Astrocyte (in vitro differentiated cells and primary cell): ENCODE results near the gene LDLRAD4. TPM values are rescaled to one million over a fixed set of nuclear protein-coding genes. Genes with fewer than 3 reads are reported as not detected.

ENCODE experiments used
- DNase-seq: peaks from one replicate; pipeline ENCODE4 v3.0.0-alpha.2; 2010; ENCODE audit warnings: low read depth
- FAIRE-seq: peaks from 2 replicates; lab custom pipeline; 2011; peaks lifted over from hg19 to GRCh38; lab: Jason Lieb, UNC
- H2AFZ ChIP-seq: 2 replicates; pipeline ENCODE4 v1.6.0; 2012; ENCODE audit warnings: low read depth, low read length, inconsistent platforms
- H3K27ac ChIP-seq: 2 replicates; pipeline ENCODE4 v1.5.1; 2011; ENCODE audit warnings: low read depth, low read length, inconsistent platforms
- H3K27me3 ChIP-seq: 2 replicates; pipeline ENCODE4 v1.6.0; 2011; ENCODE audit warnings: low read length, inconsistent platforms; ENCODE audit not compliant: insufficient read depth
- H3K36me3 ChIP-seq: 2 replicates; pipeline ENCODE4 v1.5.1; 2011; ENCODE audit warnings: low read length, inconsistent platforms; ENCODE audit not compliant: insufficient read depth
- H3K4me1 ChIP-seq: 2 replicates; pipeline ENCODE4 v1.5.1; 2011; ENCODE audit warnings: low read length, inconsistent platforms; ENCODE audit not compliant: insufficient read depth
- H3K4me2 ChIP-seq: 2 replicates; pipeline ENCODE4 v1.6.0; 2012; ENCODE audit warnings: low read length, inconsistent platforms
- H3K4me3 ChIP-seq: 2 replicates; pipeline ENCODE4 v1.5.1; 2011; ENCODE audit warnings: low read depth, mild to moderate bottlenecking, low read length, inconsistent platforms; ENCODE audit not compliant: insufficient read depth
- H3K79me2 ChIP-seq: 2 replicates; pipeline ENCODE4 v1.6.0; 2012; ENCODE audit warnings: mild to moderate bottlenecking, low read length, inconsistent platforms; ENCODE audit not compliant: insufficient read depth
- H3K9ac ChIP-seq: 2 replicates; pipeline ENCODE4 v1.6.0; 2012; ENCODE audit warnings: mild to moderate bottlenecking, low read length, inconsistent platforms
- H3K9me3 ChIP-seq: 2 replicates; pipeline ENCODE4 v1.5.1; 2012; ENCODE audit warnings: low read depth, mild to moderate bottlenecking, low read length, inconsistent platforms; ENCODE audit not compliant: insufficient read depth
- H4K20me1 ChIP-seq: 2 replicates; pipeline ENCODE4 v1.6.0; 2012; ENCODE audit warnings: low read length, inconsistent platforms; ENCODE audit not compliant: insufficient read depth
- H3K27ac Mint-ChIP-seq: one replicate; pipeline ENCODE4 v1.8.0; 2021; ENCODE audit warnings: mild to moderate bottlenecking, mixed read lengths; ENCODE audit not compliant: unreplicated experiment
- H3K27me3 Mint-ChIP-seq: one replicate; pipeline ENCODE4 v1.8.0; 2021; ENCODE audit warnings: low read depth, mixed read lengths; ENCODE audit not compliant: unreplicated experiment
- H3K36me3 Mint-ChIP-seq: one replicate; pipeline ENCODE4 v1.8.0; 2021; ENCODE audit warnings: low read depth, mixed read lengths; ENCODE audit not compliant: unreplicated experiment
- H3K4me1 Mint-ChIP-seq: one replicate; pipeline ENCODE4 v1.8.0; 2021; ENCODE audit warnings: low read depth, mixed read lengths; ENCODE audit not compliant: unreplicated experiment
- H3K4me3 Mint-ChIP-seq: one replicate; pipeline ENCODE4 v1.8.0; 2021; ENCODE audit warnings: mild to moderate bottlenecking, moderate library complexity, mixed read lengths; ENCODE audit not compliant: unreplicated experiment
- H3K9me3 Mint-ChIP-seq: one replicate; pipeline ENCODE4 v1.8.0; 2021; ENCODE audit warnings: mild to moderate bottlenecking, mixed read lengths; ENCODE audit not compliant: unreplicated experiment
- EZH2 ChIP-seq: IDR thresholded peaks from 2 replicates; pipeline ENCODE4 v1.6.1; 2012; ENCODE audit warnings: mild to moderate bottlenecking, low read length, inconsistent platforms; ENCODE audit not compliant: insufficient read depth
- total RNA-seq: library from RNA; stranded (reverse); gene quantifications from 2 replicates; pipeline ENCODE4 v1.2.1, GENCODE V29; 2021
- TF ChIP-seq, protein P1 (sequence below): IDR thresholded peaks from 2 replicates; pipeline ENCODE4 v1.5.1; 2011; ENCODE audit warnings: low read depth, mild to moderate bottlenecking, inconsistent platforms, low read length, moderate library complexity; ENCODE audit not compliant: insufficient read depth

Gene LDLRAD4
- total RNA-seq, 1 donor from 2014 or later: 26.0 TPM

DNA sequence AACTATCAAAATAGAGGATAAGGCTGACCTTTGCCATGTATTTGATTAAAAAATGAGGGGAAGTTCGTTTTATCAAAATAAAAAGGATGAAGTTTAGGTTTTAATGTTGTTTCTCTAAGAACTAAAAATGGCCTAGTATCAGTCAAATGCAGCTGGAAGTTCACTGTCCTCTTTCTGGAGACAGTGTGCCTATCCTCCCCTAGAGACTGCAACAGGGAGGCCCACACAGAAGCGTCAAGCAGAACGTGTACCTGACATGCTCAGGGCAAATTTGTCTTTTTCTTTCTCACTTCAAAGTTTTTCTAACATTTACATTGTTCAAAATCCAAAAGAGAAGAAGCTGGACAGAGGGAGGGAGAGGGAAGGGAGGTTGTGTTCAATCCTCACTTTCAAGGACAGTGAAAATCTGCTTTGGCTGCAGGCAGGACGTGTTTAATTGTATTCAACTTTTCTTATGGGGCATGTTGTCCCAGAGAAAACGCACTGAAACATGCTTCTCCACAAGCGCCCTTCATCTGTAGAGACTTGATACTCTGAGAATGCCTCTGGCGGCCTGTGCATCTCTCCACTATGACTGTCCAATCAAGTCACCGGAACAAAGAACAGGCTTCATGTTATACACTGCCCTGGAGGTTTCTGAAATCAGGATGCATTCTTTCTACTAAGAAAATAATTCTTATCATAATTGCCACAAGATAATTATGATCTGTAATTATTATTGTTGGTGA, 442.7 kb downstream of the LDLRAD4 start:
- Histone ChIP-seq H3K9ac (no peak overlapping the region), H3K27me3 (no peaks in the 10 kb centered on the region), H3K4me3 (no peak overlapping the region), H3K4me2 (no peak overlapping the region), H2AFZ (no peak overlapping the region), H4K20me1 (no peaks in the 10 kb centered on the region), H3K4me1 (no peaks in the 10 kb centered on the region), H3K9me3 (no peaks in the 10 kb centered on the region), H3K27ac (no peak overlapping the region), H3K36me3 (no peaks in the 10 kb centered on the region), H3K79me2 (no peaks in the 10 kb centered on the region)
- Mint-ChIP-seq H3K36me3 (peaks cover 5% of the 10 kb centered on the region), H3K9me3 (no peaks in the 10 kb centered on the region), H3K27me3 (no peaks in the 10 kb centered on the region), H3K27ac (peak overlapping the region; percentile 91), H3K4me1 (no peaks in the 10 kb centered on the region), H3K4me3 (no peak overlapping the region)
- TF ChIP-seq, protein P1, sequence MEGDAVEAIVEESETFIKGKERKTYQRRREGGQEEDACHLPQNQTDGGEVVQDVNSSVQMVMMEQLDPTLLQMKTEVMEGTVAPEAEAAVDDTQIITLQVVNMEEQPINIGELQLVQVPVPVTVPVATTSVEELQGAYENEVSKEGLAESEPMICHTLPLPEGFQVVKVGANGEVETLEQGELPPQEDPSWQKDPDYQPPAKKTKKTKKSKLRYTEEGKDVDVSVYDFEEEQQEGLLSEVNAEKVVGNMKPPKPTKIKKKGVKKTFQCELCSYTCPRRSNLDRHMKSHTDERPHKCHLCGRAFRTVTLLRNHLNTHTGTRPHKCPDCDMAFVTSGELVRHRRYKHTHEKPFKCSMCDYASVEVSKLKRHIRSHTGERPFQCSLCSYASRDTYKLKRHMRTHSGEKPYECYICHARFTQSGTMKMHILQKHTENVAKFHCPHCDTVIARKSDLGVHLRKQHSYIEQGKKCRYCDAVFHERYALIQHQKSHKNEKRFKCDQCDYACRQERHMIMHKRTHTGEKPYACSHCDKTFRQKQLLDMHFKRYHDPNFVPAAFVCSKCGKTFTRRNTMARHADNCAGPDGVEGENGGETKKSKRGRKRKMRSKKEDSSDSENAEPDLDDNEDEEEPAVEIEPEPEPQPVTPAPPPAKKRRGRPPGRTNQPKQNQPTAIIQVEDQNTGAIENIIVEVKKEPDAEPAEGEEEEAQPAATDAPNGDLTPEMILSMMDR: no peak
- TF ChIP-seq EZH2: no peak
- FAIRE-seq (no peak), DNase-seq (no peak)

DNA sequence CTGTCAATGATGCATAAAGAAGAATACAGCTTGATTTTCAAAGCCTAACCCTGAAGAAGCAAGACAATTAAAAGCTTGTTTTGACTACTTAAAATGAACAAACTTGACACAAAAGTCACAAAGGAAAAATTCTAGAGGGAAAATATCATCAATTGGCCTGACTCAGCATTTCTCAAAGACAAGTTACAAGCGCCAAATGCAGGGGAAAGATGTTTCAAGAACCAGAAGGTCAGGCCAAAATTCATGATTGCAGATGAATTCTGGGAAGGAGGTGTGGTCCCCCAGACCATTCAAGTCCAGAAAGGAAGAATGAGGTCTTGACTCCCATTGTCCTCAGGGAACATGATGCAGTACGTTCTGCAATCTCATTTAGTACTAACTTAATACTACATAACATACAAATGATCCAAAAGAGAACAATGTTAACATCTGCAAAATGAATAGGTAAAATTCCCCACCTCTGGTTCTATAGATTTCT, 443.3 kb downstream of the LDLRAD4 start:
- no peaks in the 10 kb centered on the region for H3K9me3 Mint-ChIP-seq
- no peak for TF ChIP-seq EZH2
- TF ChIP-seq, protein P1: no peak
- DNase-seq: no peak
- Histone ChIP-seq H3K4me1 (no peaks in the 10 kb centered on the region), H4K20me1 (no peaks in the 10 kb centered on the region), H3K79me2 (no peaks in the 10 kb centered on the region), H3K27ac (no peak overlapping the region), H3K36me3 (peaks cover 2% of the 10 kb centered on the region), H3K9me3 (no peaks in the 10 kb centered on the region), H3K9ac (no peak overlapping the region), H3K4me2 (no peak overlapping the region), H3K27me3 (no peaks in the 10 kb centered on the region), H3K4me3 (no peak overlapping the region), H2AFZ (no peak overlapping the region)
- H3K4me1 Mint-ChIP-seq: no peaks in the 10 kb centered on the region
- no peak for FAIRE-seq
- no peaks in the 10 kb centered on the region for H3K27me3 Mint-ChIP-seq
- H3K4me3 Mint-ChIP-seq: no peak overlapping the region
- peak overlapping the region; percentile 53 for H3K27ac Mint-ChIP-seq
- H3K36me3 Mint-ChIP-seq: peaks cover 5% of the 10 kb centered on the region

DNA sequence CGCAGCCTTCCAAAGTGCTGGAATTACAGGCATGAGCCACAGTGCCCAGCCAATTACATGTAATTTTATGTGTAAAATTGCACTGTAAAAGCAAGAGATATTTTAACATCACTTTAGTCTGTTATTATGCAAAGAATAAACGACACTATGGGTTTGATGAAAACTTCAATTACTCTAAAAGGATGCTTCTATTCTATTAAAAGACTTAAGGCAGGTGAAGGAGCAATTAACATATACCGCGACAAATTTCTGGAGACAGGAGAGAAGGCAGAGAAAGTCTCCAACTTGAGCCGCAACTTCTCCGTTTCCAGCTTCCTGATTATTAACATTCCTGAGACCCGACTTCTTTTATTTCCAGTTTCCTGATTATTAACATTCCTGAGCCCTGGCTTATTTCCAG, 454.1 kb downstream of the LDLRAD4 start:
- Histone ChIP-seq H3K79me2 (peaks cover 7% of the 10 kb centered on the region), H3K4me3 (no peak overlapping the region), H4K20me1 (no peaks in the 10 kb centered on the region), H3K4me1 (no peaks in the 10 kb centered on the region), H3K27me3 (no peaks in the 10 kb centered on the region), H3K9ac (no peak overlapping the region), H3K9me3 (no peaks in the 10 kb centered on the region), H3K36me3 (peaks cover 6% of the 10 kb centered on the region), H3K4me2 (no peak overlapping the region), H2AFZ (no peak overlapping the region), H3K27ac (no peak overlapping the region)
- H3K27ac Mint-ChIP-seq: no peak overlapping the region
- peaks cover 15% of the 10 kb centered on the region for H3K36me3 Mint-ChIP-seq
- no peaks in the 10 kb centered on the region for H3K4me1 Mint-ChIP-seq
- H3K9me3 Mint-ChIP-seq: peaks cover 8% of the 10 kb centered on the region
- TF ChIP-seq, protein P1: no peak
- no peak for TF ChIP-seq EZH2
- FAIRE-seq: no peak
- DNase-seq: peak; percentile 6
- no peak overlapping the region for H3K4me3 Mint-ChIP-seq
- no peaks in the 10 kb centered on the region for H3K27me3 Mint-ChIP-seq
